Tibial artery (tissue), 4 donors: ENCODE measurements around the gene EPHA5.

Source experiments
- DNase-seq, 2 donors: peaks; one replicate each; pipeline ENCODE4 v3.0.0-alpha.2; 2019
- H3K27ac ChIP-seq, 2 donors: fragments of 200-600 bp; sonication (generic) in 1 of 2; 1 replicate in 1 of 2; 2 replicates in 1 of 2; pipeline ENCODE4 v1.5.1; 2018 to 2019; ENCODE audit warnings: mild to moderate bottlenecking in 1 of 2
- H3K27me3 ChIP-seq, 2 donors: fragments of 200-600 bp; sonication (generic) in 1 of 2; one replicate each; pipeline versions ENCODE4 v1.5.1 to v1.6.0; 2016 to 2019
- H3K36me3 ChIP-seq, 3 donors: fragments of 200-600 bp; sonication (generic) in 2 of 3; one replicate each; pipeline ENCODE4 v1.5.1; 2016 to 2019; ENCODE audit warnings: mild to moderate bottlenecking in 2 of 3
- H3K4me1 ChIP-seq, 4 donors: fragments of 200-600 bp; sonication (generic) in 2 of 4; 1 replicate in 3 of 4; 2 replicates in 1 of 4; pipeline ENCODE4 v1.5.1; 2016 to 2019
- H3K4me3 ChIP-seq, 2 donors: fragments of 200-600 bp; sonication (generic) in 1 of 2; 1 replicate in 1 of 2; 2 replicates in 1 of 2; pipeline ENCODE4 v1.5.1; 2018 to 2019; ENCODE audit warnings: mild to moderate bottlenecking in 2 of 2
- H3K9me3 ChIP-seq, 3 donors: fragments of 200-600 bp; sonication (generic) in 1 of 3; one replicate each; pipeline ENCODE4 v1.5.1; 2016 to 2019
- intact Hi-C: fragments of 100-400 bp; cut with DNase I; formaldehyde crosslinking; loops from one replicate; pipeline ENCODE4 v1.15.0; 2023; ENCODE audit warnings: low total_unique reads
- TF ChIP-seq, protein P1 (sequence below), 2 experiments: fragments of 200-600 bp in 1 of 2; fragments of 450-650 bp in 1 of 2; IDR thresholded peaks; one replicate each; pipeline ENCODE4 v1.5.1; 2017 to 2019; ENCODE audit warnings: antibody characterized with exemption in 2 of 2, mild to moderate bottlenecking in 1 of 2, moderate library complexity in 1 of 2

EPHA5 gene

DNA sequence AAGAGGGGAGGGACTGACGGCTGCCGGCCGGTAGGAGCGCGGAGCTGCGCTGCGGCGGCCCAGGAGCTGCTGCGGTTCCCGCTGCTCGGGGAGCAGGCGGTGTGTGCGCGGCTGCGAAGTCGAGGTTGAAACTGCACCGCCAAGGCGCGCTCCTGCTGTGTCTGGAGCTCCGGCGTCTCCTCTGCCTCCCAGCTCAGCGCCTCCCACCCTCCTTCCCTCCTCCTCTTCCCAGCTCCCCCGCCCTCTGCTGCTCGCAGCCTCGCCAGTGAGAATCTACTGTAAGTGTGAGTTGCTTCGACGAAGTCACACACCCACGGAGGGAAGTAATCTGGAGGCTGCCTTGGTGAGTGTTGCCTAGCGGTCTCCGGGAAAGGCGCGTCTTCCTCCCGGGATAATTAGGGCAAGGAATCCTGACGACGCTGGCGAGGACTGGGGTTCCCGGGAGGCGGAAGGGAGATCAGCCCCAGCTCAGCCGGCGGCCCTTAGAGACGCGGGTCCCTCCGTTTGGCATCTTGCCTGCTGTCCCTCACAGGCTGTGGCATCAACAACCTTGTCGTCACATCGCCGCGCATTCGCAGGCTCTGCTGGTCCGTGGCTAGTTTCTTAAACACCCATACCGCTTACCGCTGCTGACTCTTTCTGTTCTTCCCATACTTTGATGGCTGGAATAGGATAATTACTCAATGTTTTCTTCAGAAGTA lies at the start of gene EPHA5:
EPHA5 (minus strand) TSS at position 159 of the 701 bp plus-strand sequence. CDS start 747 bp downstream, outside the sequence.
- Histone ChIP-seq H3K4me3 (peak within 1 kb of the TSS; percentile 45 to 47), H3K9me3 (no peaks in the 10 kb centered on the region), H3K4me1 (peaks cover 0 to 39% (median 24%) of the 10 kb centered on the region in 4 donors), H3K36me3 (no peaks in the 10 kb centered on the region), H3K27me3 (peaks cover 0 to 31% of the 10 kb centered on the region in 2 donors), H3K27ac (no peak within 1 kb of the TSS)
- intact Hi-C loops: no loop called here
- DNase-seq: peak; percentile 33 to 69
- TF ChIP-seq, protein P1, sequence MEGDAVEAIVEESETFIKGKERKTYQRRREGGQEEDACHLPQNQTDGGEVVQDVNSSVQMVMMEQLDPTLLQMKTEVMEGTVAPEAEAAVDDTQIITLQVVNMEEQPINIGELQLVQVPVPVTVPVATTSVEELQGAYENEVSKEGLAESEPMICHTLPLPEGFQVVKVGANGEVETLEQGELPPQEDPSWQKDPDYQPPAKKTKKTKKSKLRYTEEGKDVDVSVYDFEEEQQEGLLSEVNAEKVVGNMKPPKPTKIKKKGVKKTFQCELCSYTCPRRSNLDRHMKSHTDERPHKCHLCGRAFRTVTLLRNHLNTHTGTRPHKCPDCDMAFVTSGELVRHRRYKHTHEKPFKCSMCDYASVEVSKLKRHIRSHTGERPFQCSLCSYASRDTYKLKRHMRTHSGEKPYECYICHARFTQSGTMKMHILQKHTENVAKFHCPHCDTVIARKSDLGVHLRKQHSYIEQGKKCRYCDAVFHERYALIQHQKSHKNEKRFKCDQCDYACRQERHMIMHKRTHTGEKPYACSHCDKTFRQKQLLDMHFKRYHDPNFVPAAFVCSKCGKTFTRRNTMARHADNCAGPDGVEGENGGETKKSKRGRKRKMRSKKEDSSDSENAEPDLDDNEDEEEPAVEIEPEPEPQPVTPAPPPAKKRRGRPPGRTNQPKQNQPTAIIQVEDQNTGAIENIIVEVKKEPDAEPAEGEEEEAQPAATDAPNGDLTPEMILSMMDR (IDR thresholded peaks at IDR 0.05): peak in 1 of 2 experiments; percentile 6

DNA sequence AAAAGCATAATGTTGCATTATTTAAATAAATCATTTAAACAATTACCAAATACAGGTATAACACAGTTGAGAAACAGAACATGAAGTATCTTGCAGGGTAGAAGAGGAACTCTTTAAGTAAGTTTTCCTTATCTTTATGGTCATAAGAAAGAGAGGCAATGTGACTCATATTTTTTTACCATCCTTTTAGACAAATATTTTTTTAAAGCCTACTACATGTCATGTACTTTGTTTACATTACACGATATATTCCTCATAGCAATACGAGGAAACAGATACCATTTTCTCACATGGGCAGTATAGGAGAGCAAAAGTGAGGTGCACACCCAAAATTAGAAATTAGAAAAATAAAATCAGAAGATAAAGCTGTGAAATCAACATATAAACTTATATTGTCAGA lies 49.3 kb upstream of the EPHA5 start:
- Histone ChIP-seq H3K27ac (no peak overlapping the region), H3K4me3 (no peak overlapping the region), H3K9me3 (peaks cover 0 to under 1% (median 0%) of the 10 kb centered on the region in 3 donors), H3K27me3 (no peaks in the 10 kb centered on the region), H3K36me3 (no peaks in the 10 kb centered on the region), H3K4me1 (no peaks in the 10 kb centered on the region)
- intact Hi-C loops: no loop called here
- DNase-seq: no peak
- TF ChIP-seq, protein P1 (IDR thresholded peaks at IDR 0.05): no peak

DNA sequence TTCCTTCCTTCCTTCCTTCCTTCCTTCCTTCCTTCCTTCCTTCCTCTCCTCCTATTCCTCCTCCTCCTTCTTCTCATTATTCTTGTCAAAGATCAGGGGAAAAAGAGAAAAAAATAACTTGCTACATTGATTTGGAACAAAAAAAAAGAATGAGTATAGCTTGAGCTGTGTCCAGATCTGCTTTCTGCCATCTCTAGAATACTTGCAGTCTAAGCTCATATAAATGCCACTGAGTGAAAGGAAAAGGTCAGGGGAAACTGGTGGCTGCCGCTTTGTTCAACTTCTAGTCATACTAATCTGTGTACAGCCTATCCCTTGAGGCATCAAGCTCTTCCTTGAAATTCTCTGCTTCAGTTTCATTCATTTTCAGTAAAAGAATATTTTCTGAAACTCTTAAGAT lies 28.3 kb upstream of the EPHA5 start:
- Histone ChIP-seq H3K9me3 (no peaks in the 10 kb centered on the region), H3K36me3 (no peaks in the 10 kb centered on the region), H3K27ac (no peak overlapping the region), H3K4me1 (no peaks in the 10 kb centered on the region), H3K27me3 (no peaks in the 10 kb centered on the region), H3K4me3 (no peak overlapping the region)
- intact Hi-C loops: no loop called here
- no peak for DNase-seq
- TF ChIP-seq, protein P1 (IDR thresholded peaks at IDR 0.05): no peak

DNA sequence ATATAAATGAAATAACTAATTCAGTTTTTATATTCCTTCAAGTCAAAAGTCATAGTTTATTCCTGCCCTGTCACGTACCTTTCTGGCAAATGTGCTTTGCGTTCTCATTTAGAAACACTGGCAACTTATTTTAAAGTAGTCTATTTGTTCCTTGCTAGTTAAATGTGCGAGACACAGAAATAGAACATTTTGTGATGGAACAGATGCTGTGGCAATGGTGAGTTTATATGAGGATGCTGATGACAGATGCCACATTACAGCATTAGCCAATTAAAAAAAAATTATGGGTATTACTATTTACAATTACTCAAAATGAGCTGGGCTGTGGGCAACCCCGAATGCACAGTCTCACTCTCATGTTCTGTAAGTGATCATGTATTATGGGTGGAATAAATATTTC lies 26.1 kb upstream of the EPHA5 start:
- intact Hi-C loops: no loop called here
- Histone ChIP-seq H3K27ac (no peak overlapping the region), H3K4me1 (no peaks in the 10 kb centered on the region), H3K9me3 (no peaks in the 10 kb centered on the region), H3K27me3 (no peaks in the 10 kb centered on the region), H3K4me3 (no peak overlapping the region), H3K36me3 (no peaks in the 10 kb centered on the region)
- DNase-seq: no peak
- TF ChIP-seq, protein P1 (IDR thresholded peaks at IDR 0.05): no peak

DNA sequence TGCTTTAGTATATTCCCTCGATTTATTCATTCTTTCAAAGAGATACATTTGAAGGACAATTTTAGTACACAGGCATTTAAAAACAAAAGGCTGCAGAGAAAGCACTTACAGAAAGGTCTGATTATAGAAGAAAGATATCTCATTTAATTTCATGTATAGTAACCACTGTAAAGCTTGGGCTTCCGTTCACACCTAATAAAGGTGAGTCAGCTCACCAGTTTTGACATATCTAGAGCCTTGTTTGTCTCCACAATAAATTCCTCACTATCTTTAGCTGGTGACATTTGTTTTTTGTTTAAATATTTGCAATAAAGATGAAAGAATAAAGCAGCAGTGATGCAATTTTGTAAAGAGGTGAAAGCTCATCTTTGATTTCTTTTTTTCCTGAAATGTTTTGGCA lies 1.1 kb upstream of the EPHA5 start:
- H3K4me1 ChIP-seq: peaks cover 0 to 39% (median 24%) of the 10 kb centered on the region in 4 donors
- H3K4me3 ChIP-seq: no peak overlapping the region
- no peak for DNase-seq
- H3K27ac ChIP-seq: no peak overlapping the region
- no peaks in the 10 kb centered on the region for H3K36me3 ChIP-seq
- TF ChIP-seq, protein P1 (IDR thresholded peaks at IDR 0.05): no peak
- H3K27me3 ChIP-seq: peaks cover 0 to 25% of the 10 kb centered on the region in 2 donors
- no peaks in the 10 kb centered on the region for H3K9me3 ChIP-seq
- intact Hi-C loops: no loop called here
